Measurements from ENCODE around the gene CCDC85A. TPM values are rescaled to one million over a fixed set of nuclear protein-coding genes. Genes with fewer than 3 reads are reported as not detected.
"Not testable (repeated sequence)": the region's sequence is repeated elsewhere in the genome, so short reads cannot be mapped to it uniquely, and the experiment has no call there.

CCDC85A gene
- total RNA-seq, 4 donors from 2014 or later, result 0.20 to 1.1 (median 0.92) TPM

GRCh38 chr2:56148825-56149224 lies 35.0 kb upstream of the CCDC85A start:
- Histone ChIP-seq H3K4me3 (no peak overlapping the region), H3K4me1 (no peaks in the 10 kb centered on the region), H3K27ac (no peak overlapping the region), H3K27me3 (no peaks in the 10 kb centered on the region), H3K9me3 (no peaks in the 10 kb centered on the region), H3K36me3 (no peaks in the 10 kb centered on the region)
- WGBS, 2 donors (ENCODE audit: low coverage in 1 of 2), result 35 to 63% methylated on average over 2 to 3 of the region's 3 CpGs
- intact Hi-C loops (cut with DNase I; ENCODE audit: low total_unique reads), result no loop called here
- DNase-seq, result no peak
- TF ChIP-seq POLR2A (IDR thresholded peaks at IDR 0.05) (no peak), POLR2AphosphoS5 (IDR thresholded peaks at IDR 0.05) (no peak), EP300 (IDR thresholded peaks at IDR 0.05; ENCODE audit: low read depth) (no peak), CTCF (IDR thresholded peaks at IDR 0.05) (no peak)
- in situ Hi-C loops (cut with MboI; ENCODE audit: low pct_ligation_motif_present in 1 of 4, low pct_unique_long_range_greater_than_20kb in 1 of 4, low sequenced_read_pairs in 3 of 4), result loop anchor here in 1 of 4 donors (25.0 kb wide), 1 partner anchor 437 kb away; no protein-coding TSS in a partner anchor

- in situ Hi-C loops (cut with MboI; ENCODE audit: low pct_ligation_motif_present in 1 of 4, low pct_unique_long_range_greater_than_20kb in 1 of 4, low sequenced_read_pairs in 3 of 4), result no loop called here
These were observed 31.9 kb upstream of the CCDC85A start for GRCh38 chr2:56151841-56152240.

GRCh38 chr2:56155188-56155587 lies 28.6 kb upstream of the CCDC85A start:
- TF ChIP-seq EP300 (IDR thresholded peaks at IDR 0.05; ENCODE audit: low read depth) (no peak), POLR2AphosphoS5 (IDR thresholded peaks at IDR 0.05) (no peak), CTCF (IDR thresholded peaks at IDR 0.05) (no peak), POLR2A (IDR thresholded peaks at IDR 0.05) (no peak)
- no peaks in the 10 kb centered on the region for H3K4me1 ChIP-seq
- H3K9me3 ChIP-seq, result no peaks in the 10 kb centered on the region
- H3K4me3 ChIP-seq, result no peak overlapping the region
- in situ Hi-C loops (cut with MboI; ENCODE audit: low pct_ligation_motif_present in 1 of 4, low pct_unique_long_range_greater_than_20kb in 1 of 4, low sequenced_read_pairs in 3 of 4) (no loop called here), intact Hi-C loops (cut with DNase I; ENCODE audit: low total_unique reads) (no loop called here)
- no peaks in the 10 kb centered on the region for H3K36me3 ChIP-seq
- DNase-seq, result no peak
- no peak overlapping the region for H3K27ac ChIP-seq
- H3K27me3 ChIP-seq, result no peaks in the 10 kb centered on the region
- WGBS, 2 donors (ENCODE audit: low coverage in 1 of 2), result 46% methylated on average over 2 of the region's 2 CpGs; no CpG with 5 or more reads in 1 of the 2 donors

More at GRCh38 chr2:56151841-56152240, 31.9 kb upstream of the CCDC85A start:
- Histone ChIP-seq H3K4me3 (no peak overlapping the region), H3K27ac (no peak overlapping the region), H3K36me3 (no peaks in the 10 kb centered on the region), H3K27me3 (no peaks in the 10 kb centered on the region), H3K4me1 (no peaks in the 10 kb centered on the region), H3K9me3 (no peaks in the 10 kb centered on the region)
- WGBS, 2 donors (ENCODE audit: low coverage in 1 of 2), result 78% methylated on average over 2 of the region's 2 CpGs; no CpG with 5 or more reads in 1 of the 2 donors
- TF ChIP-seq POLR2AphosphoS5 (IDR thresholded peaks at IDR 0.05) (no peak), POLR2A (IDR thresholded peaks at IDR 0.05) (no peak), EP300 (IDR thresholded peaks at IDR 0.05; ENCODE audit: low read depth) (no peak), CTCF (IDR thresholded peaks at IDR 0.05) (no peak)
- intact Hi-C loops (cut with DNase I; ENCODE audit: low total_unique reads), result no loop called here
- no peak for DNase-seq

- H3K9me3 ChIP-seq; H3K36me3 ChIP-seq; H3K4me1 ChIP-seq; H3K27ac ChIP-seq; H3K4me3 ChIP-seq; in situ Hi-C loops (cut with MboI; ENCODE audit: low pct_ligation_motif_present in 1 of 4, low pct_unique_long_range_greater_than_20kb in 1 of 4, low sequenced_read_pairs in 3 of 4); intact Hi-C loops (cut with DNase I; ENCODE audit: low total_unique reads); DNase-seq; H3K27me3 ChIP-seq: not testable (repeated sequence)
- 56 to 71% methylated on average over 4 to 5 of the region's 5 CpGs for WGBS, 2 donors (ENCODE audit: low coverage in 1 of 2)
These were observed 23.9 kb upstream of the CCDC85A start for GRCh38 chr2:56159875-56160274.

Measured in transverse colon (tissue), 4 donors.